HTR-8/SVneo (cell line): Measurements from ENCODE around the gene XPO5.
"Not testable (repeated sequence)": the region's sequence is repeated elsewhere in the genome, so short reads cannot be mapped to it uniquely, and the experiment has no call there.

Source experiments
- DNase-seq: peaks from one replicate; pipeline ENCODE4 v3.0.0; 2011; ENCODE audit warnings: low spot score, mixed read lengths; ENCODE audit not compliant: insufficient read length
- FAIRE-seq: peaks from 2 replicates; lab custom pipeline; 2011; peaks lifted over from hg19 to GRCh38; lab: Jason Lieb, UNC

The XPO5 gene

GRCh38 chr6:43500921-43501320 lies 74.9 kb downstream of the XPO5 start:
- FAIRE-seq = no peak
- DNase-seq = no peak

GRCh38 chr6:43499028-43499815 lies 76.6 kb downstream of the XPO5 start:
- FAIRE-seq = no peak
- no peak for DNase-seq

- not testable (repeated sequence) for DNase-seq, FAIRE-seq
Measured at GRCh38 chr6:43498291-43498690, 77.5 kb downstream of the XPO5 start.

DNA sequence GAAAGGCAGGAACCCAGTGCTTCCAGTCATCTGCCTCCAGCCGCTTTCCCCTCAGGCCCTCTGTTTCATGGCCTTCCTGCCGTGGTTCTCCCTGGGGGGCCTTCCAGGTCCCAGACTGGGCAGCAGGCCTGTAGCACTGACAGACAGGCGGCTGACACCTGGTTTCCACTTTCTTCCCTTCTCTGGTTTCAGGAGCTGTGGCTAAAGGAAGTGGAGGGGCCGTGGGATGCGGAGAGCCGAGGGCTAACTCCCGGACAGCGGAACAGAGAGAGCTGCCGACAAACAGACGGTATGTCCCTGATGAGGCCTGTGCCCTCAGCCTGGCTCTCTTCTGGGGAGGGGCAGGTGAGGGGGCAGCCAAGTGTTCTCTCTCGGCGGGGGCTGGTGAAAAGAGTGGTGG lies 78.1 kb downstream of the XPO5 start:
- DNase-seq = no peak
- FAIRE-seq = no peak

DNA sequence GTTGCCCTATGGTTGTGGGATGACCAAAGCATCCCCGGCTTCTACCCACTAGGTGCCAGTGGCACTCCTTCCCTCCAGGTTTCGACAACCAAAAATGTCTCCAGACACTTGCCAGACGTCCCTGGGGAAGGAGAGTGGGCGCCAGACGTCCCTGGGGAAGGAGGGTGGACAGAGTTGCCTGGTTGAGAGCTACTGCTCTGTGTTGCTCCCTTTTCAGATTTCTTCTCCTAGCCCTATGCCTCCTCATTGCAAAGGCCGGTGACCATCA lies 78.8 kb downstream of the XPO5 start:
- no peak for FAIRE-seq
- no peak for DNase-seq

GRCh38 chr6:43496370-43497128 lies 79.3 kb downstream of the XPO5 start:
- FAIRE-seq = peak; percentile 92
- DNase-seq = peak; percentile 81

- DNase-seq (no peak), FAIRE-seq (no peak)
Measured at GRCh38 chr6:43495409-43495941, 80.4 kb downstream of the XPO5 start.

DNA sequence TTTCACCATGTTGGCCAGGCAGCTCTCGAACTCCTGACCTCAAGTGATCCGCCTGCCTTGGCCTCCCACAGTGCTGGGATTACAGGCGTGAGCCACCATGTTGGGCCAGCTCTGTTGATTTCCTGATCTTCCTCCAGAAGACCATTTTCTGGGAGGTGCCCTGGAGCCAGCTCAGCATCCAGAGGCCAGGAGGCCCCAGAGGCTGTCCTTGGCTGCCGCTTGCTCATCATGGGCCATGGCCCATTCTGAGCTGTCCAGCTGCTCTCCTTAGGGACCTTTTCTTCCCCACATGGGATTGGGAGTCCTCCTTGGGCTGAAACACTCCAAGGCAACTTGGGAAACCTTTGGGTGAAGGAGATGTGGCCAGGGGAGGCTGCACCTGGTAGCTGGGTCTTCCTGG lies 81.1 kb downstream of the XPO5 start:
- DNase-seq = no peak

DNA sequence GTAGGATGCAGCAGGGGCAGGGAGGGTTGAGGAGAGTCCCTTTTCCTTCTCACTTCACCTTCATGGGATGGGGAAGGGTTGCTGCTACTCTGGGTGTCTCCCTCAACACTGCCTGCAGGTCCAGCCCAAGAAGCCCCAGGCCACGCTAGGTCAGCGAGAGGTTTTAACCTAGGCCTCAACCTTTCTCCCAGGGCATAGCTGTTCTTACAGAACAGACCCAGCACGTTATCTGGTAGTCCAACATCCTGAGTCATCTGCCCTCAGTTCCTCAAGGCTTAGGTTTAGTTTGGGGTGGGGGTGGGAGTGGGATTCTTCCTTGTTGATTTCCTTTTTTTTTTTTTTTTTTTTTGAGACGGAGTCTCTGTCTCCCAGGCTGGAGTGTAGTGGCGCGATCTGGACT lies 81.5 kb downstream of the XPO5 start:
- FAIRE-seq = no peak
- DNase-seq = no peak

More for the DNA sequence above, 81.1 kb downstream of the XPO5 start:
- no peak for FAIRE-seq

DNA sequence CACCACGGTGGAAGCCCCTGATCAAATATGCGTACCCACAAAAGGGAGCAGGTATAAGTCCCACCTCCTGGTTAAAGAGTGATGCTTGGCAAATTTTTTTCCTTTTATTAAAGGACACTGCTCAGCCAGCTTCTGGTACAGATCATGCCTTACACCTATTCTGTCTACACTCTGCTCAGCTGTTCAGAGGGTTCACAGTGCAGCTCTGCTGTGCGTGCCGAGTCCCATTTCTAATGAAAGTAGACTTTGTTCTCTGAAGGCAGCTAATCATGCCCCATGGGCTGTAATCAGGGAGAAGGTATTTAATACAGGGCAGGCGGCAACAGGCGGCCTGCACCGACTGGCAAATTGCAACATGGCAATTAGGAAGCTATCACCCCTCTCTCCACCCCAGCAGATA lies 82.0 kb downstream of the XPO5 start:
- no peak for DNase-seq
- FAIRE-seq = no peak

DNA sequence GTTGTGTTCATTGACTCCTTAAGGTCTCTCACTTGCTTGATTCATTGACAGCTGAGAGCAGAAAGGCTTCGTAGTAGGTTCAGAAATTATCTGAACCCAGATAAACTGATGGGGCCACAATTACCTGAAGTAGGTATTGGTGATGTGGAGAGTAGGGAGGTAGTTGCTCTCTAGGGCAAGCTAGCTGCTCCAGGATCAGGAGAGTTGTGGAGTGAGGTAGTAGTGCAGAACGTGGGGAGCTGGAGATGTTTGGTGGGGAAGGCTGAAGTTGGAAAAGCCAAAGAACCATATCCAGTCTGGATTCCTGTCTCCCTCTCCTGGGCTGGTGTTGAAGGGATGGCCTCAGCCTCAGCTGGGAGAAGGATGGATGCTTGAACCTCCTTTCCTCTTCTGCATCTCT lies 82.6 kb downstream of the XPO5 start:
- DNase-seq = no peak
- no peak for FAIRE-seq

DNA sequence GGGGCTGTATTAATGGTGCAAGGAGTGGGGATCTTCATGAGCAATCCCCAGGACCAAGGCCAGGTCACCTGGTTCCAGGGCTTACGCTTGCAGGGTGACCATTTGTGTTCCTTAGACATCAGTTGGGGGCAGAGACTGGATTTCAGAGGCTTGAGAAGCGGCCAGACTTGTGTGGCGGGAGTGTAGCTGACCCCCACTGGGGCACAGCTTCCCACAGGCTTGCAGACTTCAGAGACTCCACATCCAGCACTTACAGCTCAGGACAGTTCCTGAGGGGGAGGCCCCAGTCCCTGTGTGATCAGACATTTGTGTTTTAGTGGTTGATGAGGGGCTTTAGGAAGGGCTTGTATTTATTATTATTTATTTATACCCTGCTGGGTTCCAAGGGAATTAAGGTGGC lies 83.2 kb downstream of the XPO5 start:
- FAIRE-seq (no peak), DNase-seq (no peak)

- peak; percentile 83 for DNase-seq
Measured at GRCh38 chr6:43491750-43492661, 83.8 kb downstream of the XPO5 start.

GRCh38 chr6:43490523-43490939 lies 85.3 kb downstream of the XPO5 start:
- DNase-seq = no peak
- no peak for FAIRE-seq

More at GRCh38 chr6:43491750-43492661, 83.8 kb downstream of the XPO5 start:
- peak; percentile 77 for FAIRE-seq

- no peak for FAIRE-seq
- no peak for DNase-seq
Measured at GRCh38 chr6:43489277-43490072, 86.4 kb downstream of the XPO5 start.

DNA sequence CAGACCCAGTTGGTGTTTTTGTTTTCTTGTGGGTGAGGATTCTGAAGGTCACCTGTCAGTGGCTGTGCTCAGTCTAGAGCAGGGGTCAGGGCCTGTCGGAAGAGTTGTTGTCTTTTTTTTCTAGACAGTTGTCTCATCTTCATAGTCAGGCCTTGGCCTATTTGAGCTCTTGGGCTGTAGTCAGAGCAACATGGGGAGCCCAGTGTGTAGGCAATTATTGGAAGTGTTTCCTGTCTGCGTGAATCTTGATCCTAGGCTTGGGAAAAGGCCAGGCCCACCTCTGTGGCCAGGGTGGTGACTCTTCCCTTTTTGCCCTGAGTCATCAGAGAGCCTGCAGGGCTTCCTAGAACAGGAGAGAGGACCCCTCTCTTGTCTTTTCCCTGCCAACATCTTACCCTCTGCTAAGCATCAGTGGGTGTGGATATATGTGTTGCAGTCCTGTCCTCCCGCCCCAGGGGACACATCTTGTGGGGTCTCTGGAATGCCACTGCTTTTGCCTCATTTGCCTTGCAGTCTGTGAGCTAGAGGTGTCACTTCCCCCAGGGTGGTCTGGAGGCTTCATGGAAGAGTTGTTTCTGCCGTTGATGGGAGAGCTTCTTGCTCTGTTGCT lies 87.1 kb downstream of the XPO5 start:
- no peak for FAIRE-seq
- DNase-seq = no peak

DNA sequence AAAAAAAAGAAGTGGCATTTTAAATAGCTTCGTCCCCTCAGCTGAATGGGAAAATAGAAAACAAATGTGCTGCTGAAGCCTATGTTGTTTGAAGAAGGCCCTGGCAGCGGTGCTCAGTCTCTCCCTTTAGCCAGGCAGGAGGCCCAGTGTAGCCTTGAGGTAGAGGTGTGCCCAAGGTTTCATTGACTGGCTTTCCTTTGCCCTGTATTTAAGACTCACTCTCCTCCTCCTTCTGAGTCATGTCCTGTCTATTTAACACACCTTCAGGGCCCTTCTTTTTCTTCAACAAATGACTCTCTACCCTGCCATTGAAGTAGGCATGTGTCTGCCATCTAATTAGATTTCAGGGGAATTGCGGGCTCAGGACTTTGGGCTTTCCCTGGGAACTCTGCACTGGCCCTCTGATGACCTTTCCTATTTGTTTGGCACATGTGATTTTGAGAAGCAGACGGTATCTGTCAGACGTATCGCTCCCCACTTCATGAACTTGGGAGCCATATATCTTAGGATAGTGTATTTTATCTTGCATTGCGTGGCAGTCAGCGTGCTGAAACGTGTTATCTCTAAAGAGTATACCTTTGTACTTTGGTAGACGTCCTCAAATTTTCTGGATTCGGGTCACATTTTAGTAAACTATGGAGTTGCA lies 94.1 kb downstream of the XPO5 start:
- DNase-seq = no peak
- no peak for FAIRE-seq

DNA sequence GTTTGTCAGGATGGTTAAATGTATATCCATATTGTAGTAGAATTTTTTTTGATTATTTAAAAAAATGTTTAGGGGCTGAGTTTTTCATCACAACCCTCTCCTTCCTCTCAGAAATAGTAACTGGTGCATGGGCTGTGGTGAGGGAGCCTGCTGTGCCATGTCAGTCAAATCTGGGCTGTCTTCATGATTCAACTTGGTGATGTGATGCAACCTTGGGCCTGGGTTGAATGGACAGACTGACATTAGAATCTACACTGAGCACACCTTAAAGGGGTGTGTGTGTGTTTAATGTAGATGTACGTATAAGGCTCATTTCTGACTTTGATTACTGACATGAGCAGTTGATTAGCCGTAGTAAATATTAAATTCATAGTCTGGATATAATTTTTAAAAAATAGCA lies 94.8 kb downstream of the XPO5 start:
- DNase-seq (no peak), FAIRE-seq (no peak)

GRCh38 chr6:43478008-43478372 lies 97.8 kb downstream of the XPO5 start:
- no peak for DNase-seq

More at GRCh38 chr6:43478008-43478372, 97.8 kb downstream of the XPO5 start:
- FAIRE-seq = no peak
